Keratinocyte (primary cell): ENCODE data around the gene MORF4L1.

ENCODE experiments used
- CTCF ChIP-seq, 3 experiments: IDR thresholded peaks in 1 of 3; conservative IDR thresholded peaks in 1 of 3; optimal IDR thresholded peaks in 1 of 3; 2 replicates in 2 of 3; 3 replicates in 1 of 3; pipeline versions ENCODE3 to v1.5.1; 2011; ENCODE audit warnings: low read length in 3 of 3, mild to moderate bottlenecking in 3 of 3, moderate library complexity in 2 of 3, control low read depth in 1 of 3, inconsistent platforms in 1 of 3; ENCODE audit not compliant: insufficient read depth in 2 of 3; ENCODE audit errors: extremely low read depth in 1 of 3
- EZH2 ChIP-seq: IDR thresholded peaks from one replicate; pipeline ENCODE4 v1.6.1; 2012; ENCODE audit warnings: inconsistent platforms, mild to moderate bottlenecking, low read length, moderate library complexity

GRCh38 chr15:78927077-78927790, 54.5 kb downstream of the MORF4L1 start:
- no peak for TF ChIP-seq CTCF (optimal IDR thresholded peaks at IDR 0.05 in 1 of 3, IDR thresholded peaks at IDR 0.05 in 1 of 3, conservative IDR thresholded peaks at IDR 0.05 in 1 of 3; ENCODE audit: extremely low read depth in 1 of 3, insufficient read depth in 2 of 3, low read length in 3 of 3)
- TF ChIP-seq EZH2: no peak
